ENCODE measurements around the gene GALNT2. TPM values are rescaled to one million over a fixed set of nuclear protein-coding genes. Genes with fewer than 3 reads are reported as not detected.

Gene GALNT2
- total RNA-seq, 1 donor from 2014 or later: 28.3 TPM

- intact Hi-C loops (cut with micrococcal nuclease): no loop called here
- no peak for TF ChIP-seq CTCF (IDR thresholded peaks at IDR 0.05; ENCODE audit: borderline replicate concordance)
- H3K9me3 ChIP-seq (replicated peaks): no peaks in the 10 kb centered on the region
- H3K27ac ChIP-seq (replicated peaks): peak overlapping the region; percentile 56
- H3K4me3 ChIP-seq: peak overlapping the region; percentile 24
- DNase-seq: no peak
- H3K4me1 ChIP-seq: peaks cover 34% of the 10 kb centered on the region
- no peaks in the 10 kb centered on the region for H3K27me3 ChIP-seq (ENCODE audit: low read depth)
- H3K36me3 ChIP-seq: no peaks in the 10 kb centered on the region
These were observed 103.1 kb downstream of the GALNT2 start for GRCh38 chr1:230170153-230170547.

GRCh38 chr1:230170622-230171021, 103.6 kb downstream of the GALNT2 start:
- H3K27ac ChIP-seq (replicated peaks): peak overlapping the region; percentile 56
- TF ChIP-seq CTCF (IDR thresholded peaks at IDR 0.05; ENCODE audit: borderline replicate concordance): no peak
- DNase-seq: no peak
- H3K27me3 ChIP-seq (ENCODE audit: low read depth): no peaks in the 10 kb centered on the region
- H3K9me3 ChIP-seq (replicated peaks): no peaks in the 10 kb centered on the region
- H3K36me3 ChIP-seq: no peaks in the 10 kb centered on the region
- intact Hi-C loops (cut with micrococcal nuclease): no loop called here
- H3K4me1 ChIP-seq: peaks cover 29% of the 10 kb centered on the region
- H3K4me3 ChIP-seq: no peak overlapping the region

GRCh38 chr1:230171356-230172015, 104.4 kb downstream of the GALNT2 start:
- intact Hi-C loops (cut with micrococcal nuclease): no loop called here
- no peak for TF ChIP-seq CTCF (IDR thresholded peaks at IDR 0.05; ENCODE audit: borderline replicate concordance)
- Histone ChIP-seq H3K4me3 (no peak overlapping the region), H3K4me1 (peaks cover 30% of the 10 kb centered on the region), H3K27me3 (ENCODE audit: low read depth) (no peaks in the 10 kb centered on the region), H3K36me3 (no peaks in the 10 kb centered on the region), H3K27ac (replicated peaks) (no peak overlapping the region), H3K9me3 (replicated peaks) (no peaks in the 10 kb centered on the region)
- no peak for DNase-seq

GRCh38 chr1:230172016-230172537, 105.0 kb downstream of the GALNT2 start:
- Histone ChIP-seq H3K27me3 (ENCODE audit: low read depth) (no peaks in the 10 kb centered on the region), H3K9me3 (replicated peaks) (no peaks in the 10 kb centered on the region), H3K36me3 (no peaks in the 10 kb centered on the region), H3K4me3 (no peak overlapping the region), H3K4me1 (peaks cover 36% of the 10 kb centered on the region), H3K27ac (replicated peaks) (no peak overlapping the region)
- no peak for DNase-seq
- intact Hi-C loops (cut with micrococcal nuclease): no loop called here
- no peak for TF ChIP-seq CTCF (IDR thresholded peaks at IDR 0.05; ENCODE audit: borderline replicate concordance)

- Histone ChIP-seq H3K27me3 (ENCODE audit: low read depth) (no peaks in the 10 kb centered on the region), H3K4me1 (peaks cover 48% of the 10 kb centered on the region), H3K9me3 (replicated peaks) (no peaks in the 10 kb centered on the region), H3K36me3 (no peaks in the 10 kb centered on the region), H3K4me3 (no peak overlapping the region), H3K27ac (replicated peaks) (no peak overlapping the region)
- TF ChIP-seq CTCF (IDR thresholded peaks at IDR 0.05; ENCODE audit: borderline replicate concordance): no peak
- DNase-seq: no peak
- intact Hi-C loops (cut with micrococcal nuclease): no loop called here
These were observed 106.3 kb downstream of the GALNT2 start for GRCh38 chr1:230173187-230173975.

Measured in left ventricle myocardium inferior (tissue), 1 donor.